ENCODE results near the gene OR10H4.
"Not testable (repeated sequence)": the region's sequence is repeated elsewhere in the genome, so short reads cannot be mapped to it uniquely, and the experiment has no call there.

DNA sequence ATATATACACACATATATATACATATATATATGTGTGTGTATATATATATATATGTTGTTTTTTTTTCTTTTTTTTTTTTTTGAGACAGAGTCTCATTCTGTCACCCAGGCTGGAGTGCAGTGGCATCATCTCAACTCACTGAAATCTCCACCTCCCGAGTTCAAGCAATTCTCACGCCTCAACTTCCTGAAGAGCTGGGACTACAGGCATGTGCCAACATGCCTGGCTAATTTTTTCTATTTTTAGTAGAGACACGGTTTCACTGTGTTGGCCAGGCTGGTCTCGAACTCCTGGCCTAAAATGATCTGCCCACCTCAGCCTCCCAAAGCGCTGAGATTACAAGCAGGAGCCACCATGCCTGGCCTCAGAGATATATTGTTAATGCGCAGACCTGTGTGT, 37.0 kb downstream of the OR10H4 start:
- not testable (repeated sequence) for TF ChIP-seq EZH2 (IDR thresholded peaks at IDR 0.05; ENCODE audit: low read length, unreplicated experiment)
- TF ChIP-seq, protein P1, sequence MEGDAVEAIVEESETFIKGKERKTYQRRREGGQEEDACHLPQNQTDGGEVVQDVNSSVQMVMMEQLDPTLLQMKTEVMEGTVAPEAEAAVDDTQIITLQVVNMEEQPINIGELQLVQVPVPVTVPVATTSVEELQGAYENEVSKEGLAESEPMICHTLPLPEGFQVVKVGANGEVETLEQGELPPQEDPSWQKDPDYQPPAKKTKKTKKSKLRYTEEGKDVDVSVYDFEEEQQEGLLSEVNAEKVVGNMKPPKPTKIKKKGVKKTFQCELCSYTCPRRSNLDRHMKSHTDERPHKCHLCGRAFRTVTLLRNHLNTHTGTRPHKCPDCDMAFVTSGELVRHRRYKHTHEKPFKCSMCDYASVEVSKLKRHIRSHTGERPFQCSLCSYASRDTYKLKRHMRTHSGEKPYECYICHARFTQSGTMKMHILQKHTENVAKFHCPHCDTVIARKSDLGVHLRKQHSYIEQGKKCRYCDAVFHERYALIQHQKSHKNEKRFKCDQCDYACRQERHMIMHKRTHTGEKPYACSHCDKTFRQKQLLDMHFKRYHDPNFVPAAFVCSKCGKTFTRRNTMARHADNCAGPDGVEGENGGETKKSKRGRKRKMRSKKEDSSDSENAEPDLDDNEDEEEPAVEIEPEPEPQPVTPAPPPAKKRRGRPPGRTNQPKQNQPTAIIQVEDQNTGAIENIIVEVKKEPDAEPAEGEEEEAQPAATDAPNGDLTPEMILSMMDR (conservative IDR thresholded peaks at IDR 0.05; ENCODE audit: low read depth, low read length), result not testable (repeated sequence)

Data from PC-3 (cell line).